ENCODE measurements around the gene FXN. TPM values are rescaled to one million over a fixed set of nuclear protein-coding genes. Genes with fewer than 3 reads are reported as not detected.

FXN gene
- total and polyA plus RNA-seq, 5 donors from 2014 or later = 15.4 to 58.7 (median 44.0) TPM

DNA sequence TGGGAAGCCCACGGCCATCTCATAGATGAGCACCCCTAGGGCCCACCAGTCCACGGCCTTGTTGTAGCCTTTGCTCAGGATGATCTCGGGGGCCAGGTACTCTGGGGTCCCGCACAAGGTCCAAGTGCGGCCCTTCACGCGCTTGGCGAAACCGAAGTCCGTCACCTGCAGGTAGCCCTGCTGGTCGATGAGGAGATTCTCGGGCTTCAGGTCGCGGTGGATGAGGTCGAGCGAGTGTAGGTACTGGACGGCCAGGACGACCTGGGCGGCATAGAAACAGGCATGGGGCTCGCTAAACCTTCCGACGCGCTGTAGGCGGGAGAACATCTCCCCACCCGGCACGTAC lies 22.2 kb upstream of the FXN start:
- DNase-seq (no peak), ATAC-seq (ENCODE audit: low read depth in 2 of 2) (no peak)
- H3K9me3 ChIP-seq (ENCODE audit: control insufficient read depth in 2 of 2, low read length in 2 of 2) = no peaks in the 10 kb centered on the region
- Mint-ChIP-seq H3K27ac (peak overlapping the region in 1 of 3 donors; percentile 85), H3K27me3 (peaks cover 15% of the 10 kb centered on the region), H3K36me3 (peaks cover 4% of the 10 kb centered on the region), H3K4me1 (peaks cover 0 to 18% (median 11%) of the 10 kb centered on the region in 4 donors), H3K9me3 (no peaks in the 10 kb centered on the region), H3K4me3 (no peak overlapping the region)
- no peaks in the 10 kb centered on the region for H3K36me3 ChIP-seq (ENCODE audit: control insufficient read depth, insufficient read depth, low read length)
- H3K4me1 ChIP-seq (ENCODE audit: control insufficient read depth, insufficient read depth, low read length, poor library complexity, severe bottlenecking) = no peaks in the 10 kb centered on the region
- no peak overlapping the region for H3K4me3 ChIP-seq (ENCODE audit: low read depth, low read length)
- no peak overlapping the region for H3K27ac ChIP-seq (ENCODE audit: insufficient read depth, low read length, poor library complexity, severe bottlenecking)
- no peaks in the 10 kb centered on the region for H3K27me3 ChIP-seq (ENCODE audit: control insufficient read depth, insufficient read depth, low read length)

DNA sequence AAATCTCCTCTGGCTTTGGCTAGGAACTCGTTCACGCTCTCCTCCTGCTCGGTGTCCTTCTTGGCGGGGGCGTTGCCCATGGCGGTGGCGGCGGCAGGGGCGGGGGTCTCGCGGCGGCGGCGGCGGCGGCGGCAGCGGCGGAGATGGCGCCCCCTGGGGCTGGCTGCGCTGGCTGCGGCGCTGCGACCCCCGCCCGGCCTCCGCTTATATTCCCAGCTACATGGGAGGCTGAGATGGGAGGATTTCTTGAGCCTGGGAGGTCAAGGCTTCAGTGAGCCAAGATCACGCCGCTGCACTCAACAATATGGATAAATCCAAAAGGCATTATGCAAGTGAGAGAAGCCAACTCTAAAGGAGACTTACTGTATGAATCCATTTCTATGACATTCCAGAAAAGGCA lies 21.5 kb upstream of the FXN start, which contains the start of gene PRKACG:
Gene PRKACG (minus strand): TSS at position 101 of the 400 bp plus-strand sequence. CDS start 21 bp downstream, at position 80.
- ATAC-seq (ENCODE audit: low read depth in 2 of 2) = no peak
- H3K4me1 Mint-ChIP-seq = peaks cover 0 to 25% (median 17%) of the 10 kb centered on the region in 4 donors
- H3K27me3 ChIP-seq (ENCODE audit: control insufficient read depth, insufficient read depth, low read length) = no peaks in the 10 kb centered on the region
- peak within 1 kb of the TSS in 1 of 4 donors; percentile 80 for H3K4me3 Mint-ChIP-seq
- no peak for DNase-seq
- no peaks in the 10 kb centered on the region for H3K9me3 Mint-ChIP-seq
- H3K36me3 ChIP-seq (ENCODE audit: control insufficient read depth, insufficient read depth, low read length) = no peaks in the 10 kb centered on the region
- no peak within 1 kb of the TSS for H3K4me3 ChIP-seq (ENCODE audit: low read depth, low read length)
- H3K9me3 ChIP-seq (ENCODE audit: control insufficient read depth in 2 of 2, low read length in 2 of 2) = no peaks in the 10 kb centered on the region
- no peak within 1 kb of the TSS for H3K27ac ChIP-seq (ENCODE audit: insufficient read depth, low read length, poor library complexity, severe bottlenecking)
- peaks cover 4% of the 10 kb centered on the region for H3K4me1 ChIP-seq (ENCODE audit: control insufficient read depth, insufficient read depth, low read length, poor library complexity, severe bottlenecking)
- H3K27me3 Mint-ChIP-seq = peaks cover 15% of the 10 kb centered on the region
- H3K36me3 Mint-ChIP-seq = peaks cover 4% of the 10 kb centered on the region
- peak within 1 kb of the TSS in 1 of 3 donors; percentile 85 for H3K27ac Mint-ChIP-seq

- no peak overlapping the region for H3K27ac Mint-ChIP-seq
- peaks cover 15% of the 10 kb centered on the region for H3K27me3 Mint-ChIP-seq
- H3K9me3 ChIP-seq (ENCODE audit: control insufficient read depth in 2 of 2, low read length in 2 of 2) = no peaks in the 10 kb centered on the region
These were observed 19.1 kb upstream of the FXN start for GRCh38 chr9:69016191-69017096.

DNA sequence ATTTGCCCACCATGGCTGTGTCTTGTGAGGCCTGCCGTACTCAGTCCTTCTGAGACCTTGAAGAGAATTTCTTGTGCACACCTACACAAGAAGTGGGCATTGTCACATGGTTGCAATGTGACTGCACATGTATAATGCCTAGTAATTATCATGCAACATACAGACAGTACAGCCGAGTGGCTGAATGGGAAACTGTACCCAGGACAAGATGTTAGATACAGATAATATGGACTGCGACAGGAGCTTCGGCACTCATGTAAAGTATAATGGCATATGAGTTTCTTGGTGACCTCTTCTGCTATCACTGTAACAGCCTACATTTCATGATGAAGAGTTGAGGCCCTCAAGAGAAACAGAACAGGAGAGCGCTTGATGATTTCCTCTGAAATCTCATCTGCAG lies 16.8 kb upstream of the FXN start:
- H3K4me3 ChIP-seq (ENCODE audit: low read depth, low read length) = no peak overlapping the region
- H3K27ac ChIP-seq (ENCODE audit: insufficient read depth, low read length, poor library complexity, severe bottlenecking) = no peak overlapping the region
- Mint-ChIP-seq H3K27ac (peak overlapping the region in 2 of 3 donors; percentile 81 to 92), H3K9me3 (no peaks in the 10 kb centered on the region), H3K27me3 (no peaks in the 10 kb centered on the region), H3K4me1 (peaks cover 8 to 37% (median 27%) of the 10 kb centered on the region in 4 donors), H3K36me3 (peaks cover 4% of the 10 kb centered on the region), H3K4me3 (peak overlapping the region in 2 of 4 donors; percentile 23 to 29)
- H3K4me1 ChIP-seq (ENCODE audit: control insufficient read depth, insufficient read depth, low read length, poor library complexity, severe bottlenecking) = peaks cover 21% of the 10 kb centered on the region
- peak in 1 of 3 donors; percentile 30 for DNase-seq
- no peak for ATAC-seq (ENCODE audit: low read depth in 2 of 2)
- no peaks in the 10 kb centered on the region for H3K9me3 ChIP-seq (ENCODE audit: control insufficient read depth in 2 of 2, low read length in 2 of 2)
- no peaks in the 10 kb centered on the region for H3K27me3 ChIP-seq (ENCODE audit: control insufficient read depth, insufficient read depth, low read length)
- H3K36me3 ChIP-seq (ENCODE audit: control insufficient read depth, insufficient read depth, low read length) = no peaks in the 10 kb centered on the region

More at GRCh38 chr9:69016191-69017096, 19.1 kb upstream of the FXN start:
- Mint-ChIP-seq H3K4me3 (no peak overlapping the region), H3K36me3 (peaks cover 4% of the 10 kb centered on the region), H3K9me3 (no peaks in the 10 kb centered on the region), H3K4me1 (peaks cover 8 to 43% (median 33%) of the 10 kb centered on the region in 4 donors)
- DNase-seq (no peak), ATAC-seq (ENCODE audit: low read depth in 2 of 2) (no peak)
- H3K4me3 ChIP-seq (ENCODE audit: low read depth, low read length) = no peak overlapping the region
- H3K36me3 ChIP-seq (ENCODE audit: control insufficient read depth, insufficient read depth, low read length) = no peaks in the 10 kb centered on the region
- H3K27ac ChIP-seq (ENCODE audit: insufficient read depth, low read length, poor library complexity, severe bottlenecking) = no peak overlapping the region
- no peaks in the 10 kb centered on the region for H3K27me3 ChIP-seq (ENCODE audit: control insufficient read depth, insufficient read depth, low read length)
- H3K4me1 ChIP-seq (ENCODE audit: control insufficient read depth, insufficient read depth, low read length, poor library complexity, severe bottlenecking) = peaks cover 21% of the 10 kb centered on the region

DNA sequence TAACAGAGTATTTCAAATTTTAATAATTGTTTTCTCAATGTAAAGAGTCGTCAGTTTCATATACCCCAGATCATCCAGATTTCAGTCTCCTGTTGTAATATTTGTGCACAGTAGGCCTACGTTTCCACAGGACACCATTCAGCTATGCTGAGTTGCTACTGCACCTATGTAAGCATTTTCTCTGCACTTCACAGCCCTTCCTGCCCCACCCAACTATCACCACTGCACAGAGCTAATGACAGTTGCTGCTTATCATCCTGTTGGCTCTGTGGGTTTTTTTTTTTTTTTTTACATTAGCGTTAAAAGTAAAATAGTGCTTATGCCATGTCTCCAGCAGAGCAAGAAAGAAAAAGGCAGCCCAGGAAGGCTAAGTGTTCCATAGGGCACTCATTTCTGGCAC lies 15.7 kb upstream of the FXN start:
- peak overlapping the region; percentile 60 for H3K27ac ChIP-seq (ENCODE audit: insufficient read depth, low read length, poor library complexity, severe bottlenecking)
- ATAC-seq (ENCODE audit: low read depth in 2 of 2) = peak; percentile 96 to 99
- peaks cover 21% of the 10 kb centered on the region for H3K4me1 ChIP-seq (ENCODE audit: control insufficient read depth, insufficient read depth, low read length, poor library complexity, severe bottlenecking)
- H3K27me3 ChIP-seq (ENCODE audit: control insufficient read depth, insufficient read depth, low read length) = no peaks in the 10 kb centered on the region
- Mint-ChIP-seq H3K36me3 (no peaks in the 10 kb centered on the region), H3K27me3 (no peaks in the 10 kb centered on the region), H3K4me3 (peak overlapping the region; percentile 25 to 40 (median 32)), H3K9me3 (peaks cover 0 to 1% (median 0%) of the 10 kb centered on the region in 7 donors), H3K4me1 (peaks cover 8 to 37% (median 27%) of the 10 kb centered on the region in 4 donors), H3K27ac (peak overlapping the region; percentile 81 to 92 (median 92))
- H3K9me3 ChIP-seq (ENCODE audit: control insufficient read depth in 2 of 2, low read length in 2 of 2) = no peaks in the 10 kb centered on the region
- H3K36me3 ChIP-seq (ENCODE audit: control insufficient read depth, insufficient read depth, low read length) = no peaks in the 10 kb centered on the region
- peak overlapping the region; percentile 58 for H3K4me3 ChIP-seq (ENCODE audit: low read depth, low read length)
- DNase-seq = peak in 2 of 3 donors; percentile 74 to 93

GRCh38 chr9:69020301-69021145 lies 15.0 kb upstream of the FXN start:
- Histone ChIP-seq H3K27ac (ENCODE audit: insufficient read depth, low read length, poor library complexity, severe bottlenecking) (peak overlapping the region; percentile 29), H3K9me3 (ENCODE audit: control insufficient read depth in 2 of 2, low read length in 2 of 2) (no peaks in the 10 kb centered on the region), H3K4me3 (ENCODE audit: low read depth, low read length) (peak overlapping the region; percentile 58), H3K4me1 (ENCODE audit: control insufficient read depth, insufficient read depth, low read length, poor library complexity, severe bottlenecking) (peaks cover 21% of the 10 kb centered on the region), H3K27me3 (ENCODE audit: control insufficient read depth, insufficient read depth, low read length) (no peaks in the 10 kb centered on the region), H3K36me3 (ENCODE audit: control insufficient read depth, insufficient read depth, low read length) (no peaks in the 10 kb centered on the region)
- Mint-ChIP-seq H3K36me3 (no peaks in the 10 kb centered on the region), H3K27ac (peak overlapping the region; percentile 81 to 92 (median 92)), H3K4me1 (peaks cover 8 to 37% (median 27%) of the 10 kb centered on the region in 4 donors), H3K4me3 (peak overlapping the region in 3 of 4 donors; percentile 25 to 40 (median 33)), H3K27me3 (no peaks in the 10 kb centered on the region), H3K9me3 (peaks cover 0 to 1% (median 0%) of the 10 kb centered on the region in 7 donors)
- DNase-seq (no peak), ATAC-seq (ENCODE audit: low read depth in 2 of 2) (no peak)

- ATAC-seq (ENCODE audit: low read depth in 2 of 2) (no peak), DNase-seq (no peak)
- no peaks in the 10 kb centered on the region for H3K9me3 ChIP-seq (ENCODE audit: control insufficient read depth in 2 of 2, low read length in 2 of 2)
- no peaks in the 10 kb centered on the region for H3K36me3 ChIP-seq (ENCODE audit: control insufficient read depth, insufficient read depth, low read length)
- Mint-ChIP-seq H3K27ac (no peak overlapping the region), H3K9me3 (peaks cover 0 to 1% (median 0%) of the 10 kb centered on the region in 7 donors), H3K4me3 (no peak overlapping the region), H3K4me1 (peaks cover 8 to 50% (median 35%) of the 10 kb centered on the region in 4 donors), H3K36me3 (no peaks in the 10 kb centered on the region), H3K27me3 (no peaks in the 10 kb centered on the region)
- H3K4me3 ChIP-seq (ENCODE audit: low read depth, low read length) = no peak overlapping the region
- no peaks in the 10 kb centered on the region for H3K27me3 ChIP-seq (ENCODE audit: control insufficient read depth, insufficient read depth, low read length)
- peaks cover 33% of the 10 kb centered on the region for H3K4me1 ChIP-seq (ENCODE audit: control insufficient read depth, insufficient read depth, low read length, poor library complexity, severe bottlenecking)
- no peak overlapping the region for H3K27ac ChIP-seq (ENCODE audit: insufficient read depth, low read length, poor library complexity, severe bottlenecking)
These were observed 11.9 kb upstream of the FXN start for GRCh38 chr9:69023650-69024049.
